Duodenal mucosa (tissue), 2 donors: ENCODE measurements around the gene POMP.

ENCODE experiments used
- H3K27ac ChIP-seq: one replicate; pipeline ENCODE4 v1.7.0; 2013; ENCODE audit warnings: low read depth, low read length
- H3K27me3 ChIP-seq, 2 donors: one replicate each; pipeline ENCODE4 v1.7.0; 2013; ENCODE audit warnings: low read length in 2 of 2, control low read depth in 1 of 2; ENCODE audit not compliant: insufficient read depth in 2 of 2, control insufficient read depth in 1 of 2
- H3K36me3 ChIP-seq, 2 donors: one replicate each; pipeline ENCODE4 v1.7.0; 2013; ENCODE audit warnings: low read length in 2 of 2, control low read depth in 1 of 2; ENCODE audit not compliant: insufficient read depth in 2 of 2, control insufficient read depth in 1 of 2
- H3K4me1 ChIP-seq, 2 donors: one replicate each; pipeline ENCODE4 v1.7.0; 2013; ENCODE audit warnings: low read length in 2 of 2, control low read depth in 1 of 2; ENCODE audit not compliant: insufficient read depth in 2 of 2, control insufficient read depth in 1 of 2
- H3K4me3 ChIP-seq, 2 donors: one replicate each; pipeline ENCODE4 v1.7.0; 2013; ENCODE audit warnings: low read length in 2 of 2, low read depth in 1 of 2
- H3K9ac ChIP-seq, 2 donors: one replicate each; pipeline ENCODE4 v1.7.0; 2013; ENCODE audit warnings: low read length in 2 of 2, low read depth in 1 of 2
- H3K9me3 ChIP-seq, 2 donors: one replicate each; pipeline ENCODE4 v1.7.0; 2013; ENCODE audit warnings: low read length in 2 of 2, control low read depth in 1 of 2; ENCODE audit not compliant: control insufficient read depth in 1 of 2

The POMP gene

GRCh38 chr13:28621449-28621848 is 37.5 kb upstream of the POMP start:
- Histone ChIP-seq H3K4me3 (no peak overlapping the region), H3K9ac (no peak overlapping the region), H3K36me3 (no peaks in the 10 kb centered on the region), H3K4me1 (no peaks in the 10 kb centered on the region), H3K27me3 (no peaks in the 10 kb centered on the region), H3K27ac (no peak overlapping the region), H3K9me3 (no peaks in the 10 kb centered on the region)

- H3K27ac ChIP-seq: no peak overlapping the region
Measured at GRCh38 chr13:28622286-28622685, 36.6 kb upstream of the POMP start.

GRCh38 chr13:28623782-28624706 is 34.9 kb upstream of the POMP start:
- Histone ChIP-seq H3K9ac (no peak overlapping the region), H3K27me3 (peaks cover 0 to 4% of the 10 kb centered on the region in 2 donors), H3K27ac (no peak overlapping the region), H3K4me1 (no peaks in the 10 kb centered on the region), H3K4me3 (no peak overlapping the region), H3K36me3 (no peaks in the 10 kb centered on the region), H3K9me3 (no peaks in the 10 kb centered on the region)

More at GRCh38 chr13:28622286-28622685, 36.6 kb upstream of the POMP start:
- no peak overlapping the region for H3K9ac ChIP-seq
- H3K36me3 ChIP-seq: no peaks in the 10 kb centered on the region
- H3K9me3 ChIP-seq: no peaks in the 10 kb centered on the region
- no peak overlapping the region for H3K4me3 ChIP-seq
- no peaks in the 10 kb centered on the region for H3K4me1 ChIP-seq
- H3K27me3 ChIP-seq: no peaks in the 10 kb centered on the region

- Histone ChIP-seq H3K27me3 (peaks cover 0 to 4% of the 10 kb centered on the region in 2 donors), H3K4me1 (no peaks in the 10 kb centered on the region), H3K36me3 (no peaks in the 10 kb centered on the region), H3K4me3 (no peak overlapping the region), H3K27ac (no peak overlapping the region), H3K9me3 (no peaks in the 10 kb centered on the region), H3K9ac (no peak overlapping the region)
Measured at GRCh38 chr13:28624707-28625432, 34.1 kb upstream of the POMP start.

GRCh38 chr13:28626266-28626665 is 32.7 kb upstream of the POMP start:
- Histone ChIP-seq H3K9me3 (no peaks in the 10 kb centered on the region), H3K4me1 (no peaks in the 10 kb centered on the region), H3K36me3 (no peaks in the 10 kb centered on the region), H3K27me3 (peaks cover 0 to 4% of the 10 kb centered on the region in 2 donors), H3K27ac (no peak overlapping the region), H3K9ac (no peak overlapping the region), H3K4me3 (no peak overlapping the region)

GRCh38 chr13:28628241-28628640 is 30.7 kb upstream of the POMP start:
- no peaks in the 10 kb centered on the region for H3K9me3 ChIP-seq
- no peak overlapping the region for H3K9ac ChIP-seq
- H3K4me1 ChIP-seq: no peaks in the 10 kb centered on the region
- H3K27me3 ChIP-seq: peaks cover 0 to 4% of the 10 kb centered on the region in 2 donors
- no peaks in the 10 kb centered on the region for H3K36me3 ChIP-seq
- no peak overlapping the region for H3K4me3 ChIP-seq
- no peak overlapping the region for H3K27ac ChIP-seq

- Histone ChIP-seq H3K9me3 (no peaks in the 10 kb centered on the region), H3K36me3 (no peaks in the 10 kb centered on the region), H3K27ac (no peak overlapping the region), H3K4me3 (no peak overlapping the region), H3K27me3 (peaks cover 0 to 4% of the 10 kb centered on the region in 2 donors), H3K4me1 (no peaks in the 10 kb centered on the region), H3K9ac (no peak overlapping the region)
Measured at GRCh38 chr13:28630869-28631268, 28.1 kb upstream of the POMP start.

GRCh38 chr13:28631801-28632200 is 27.1 kb upstream of the POMP start:
- Histone ChIP-seq H3K9ac (no peak overlapping the region), H3K9me3 (no peaks in the 10 kb centered on the region), H3K4me3 (no peak overlapping the region), H3K27ac (no peak overlapping the region), H3K27me3 (peaks cover 0 to 4% of the 10 kb centered on the region in 2 donors), H3K36me3 (no peaks in the 10 kb centered on the region), H3K4me1 (peaks cover 3 to 4% of the 10 kb centered on the region in 2 donors)

- no peak overlapping the region for H3K27ac ChIP-seq
- H3K4me3 ChIP-seq: no peak overlapping the region
- no peaks in the 10 kb centered on the region for H3K9me3 ChIP-seq
- peaks cover 3 to 7% of the 10 kb centered on the region in 2 donors for H3K4me1 ChIP-seq
- H3K27me3 ChIP-seq: peaks cover 0 to 3% of the 10 kb centered on the region in 2 donors
- no peak overlapping the region for H3K9ac ChIP-seq
- H3K36me3 ChIP-seq: no peaks in the 10 kb centered on the region
Measured at GRCh38 chr13:28636069-28636468, 22.9 kb upstream of the POMP start.

- Histone ChIP-seq H3K27ac (no peak overlapping the region), H3K9ac (no peak overlapping the region), H3K4me1 (peaks cover 3 to 7% of the 10 kb centered on the region in 2 donors), H3K27me3 (peaks cover 0 to 3% of the 10 kb centered on the region in 2 donors), H3K36me3 (no peaks in the 10 kb centered on the region), H3K9me3 (no peaks in the 10 kb centered on the region), H3K4me3 (no peak overlapping the region)
Measured at GRCh38 chr13:28636677-28637317, 22.1 kb upstream of the POMP start.
